Kidney glomerular epithelial cell (primary cell): ENCODE results near the gene COX15.
A peak's percentile ranks its signal among the peaks of the same experiment; 100 is the strongest.
"Not testable (repeated sequence)": the region's sequence is repeated elsewhere in the genome, so short reads cannot be mapped to it uniquely, and the experiment has no call there.

Experiments used
- DNase-seq: peaks from one replicate; lab custom pipeline; 2025; lab: John Stamatoyannopoulos, UW

Gene COX15

GRCh38 chr10:99732033-99732842 is at the start of gene COX15, which contains the start of gene CUTC:
TSS of gene COX15 (minus strand) at chr10:99732127. CDS start at chr10:99732049, 78 bp downstream.
TSS of gene CUTC (plus strand) at chr10:99732234. CDS start at chr10:99732349, 115 bp downstream.
- DNase-seq, result peak; percentile 91

GRCh38 chr10:99779335-99779734 is 47.4 kb upstream of the COX15 start:
- DNase-seq, result peak; percentile 59

GRCh38 chr10:99777918-99778714 is 46.2 kb upstream of the COX15 start:
- DNase-seq, result no peak

GRCh38 chr10:99775850-99776249 is 43.9 kb upstream of the COX15 start:
- peak; percentile 91 for DNase-seq

- no peak for DNase-seq
Observed at GRCh38 chr10:99770408-99771045, 38.6 kb upstream of the COX15 start.

- DNase-seq, result no peak
Observed at GRCh38 chr10:99769706-99770105, 37.8 kb upstream of the COX15 start.

GRCh38 chr10:99768556-99768955 is 36.6 kb upstream of the COX15 start:
- DNase-seq, result no peak

- no peak for DNase-seq
Observed at GRCh38 chr10:99767901-99768300, 36.0 kb upstream of the COX15 start.

- DNase-seq, result no peak
Observed at GRCh38 chr10:99766302-99766681, 34.4 kb upstream of the COX15 start.

- DNase-seq, result no peak
Observed at GRCh38 chr10:99765672-99766301, 33.9 kb upstream of the COX15 start.

GRCh38 chr10:99761365-99761764 is 29.4 kb upstream of the COX15 start:
- DNase-seq, result no peak

- no peak for DNase-seq
Observed at GRCh38 chr10:99760321-99760720, 28.4 kb upstream of the COX15 start.

- DNase-seq, result no peak
Observed at GRCh38 chr10:99758211-99758891, 26.4 kb upstream of the COX15 start.

GRCh38 chr10:99756159-99756558 is 24.2 kb upstream of the COX15 start:
- no peak for DNase-seq

GRCh38 chr10:99754670-99755069 is 22.7 kb upstream of the COX15 start:
- DNase-seq, result no peak

- no peak for DNase-seq
Observed at GRCh38 chr10:99750641-99751040, 18.7 kb upstream of the COX15 start.

- no peak for DNase-seq
Observed at GRCh38 chr10:99748823-99749451, 17.0 kb upstream of the COX15 start.

GRCh38 chr10:99746166-99746565 is 14.2 kb upstream of the COX15 start:
- DNase-seq, result not testable (repeated sequence)

- no peak for DNase-seq
Observed at GRCh38 chr10:99743841-99744240, 11.9 kb upstream of the COX15 start.

- DNase-seq, result no peak
Observed at GRCh38 chr10:99742701-99743100, 10.8 kb upstream of the COX15 start.

GRCh38 chr10:99742254-99742653 is 10.3 kb upstream of the COX15 start:
- peak; percentile 13 for DNase-seq
